HepG2 (cell line): Measurements from ENCODE around the gene IFI35. TPM values are rescaled to one million over a fixed set of nuclear protein-coding genes. Genes with fewer than 3 reads are reported as not detected.
A peak's percentile ranks its signal among the peaks of the same experiment; 100 is the strongest.

Source experiments
- ARID2 ChIP-seq: sonication (generic); formaldehyde crosslinking; IDR thresholded peaks from 2 replicates; pipeline ENCODE4 v1.8.1; 2022; ENCODE audit warnings: mild to moderate bottlenecking, missing genetic modification reagents, borderline replicate concordance
- ATM ChIP-seq: fragments of 450-650 bp; IDR thresholded peaks from 2 replicates; pipeline ENCODE4 v1.7.1; 2017; ENCODE audit warnings: mild to moderate bottlenecking, borderline replicate concordance
- CREB1 ChIP-seq, 2 experiments: fragments of 450-650 bp in 1 of 2; IDR thresholded peaks; 2 replicates each; pipeline ENCODE4 v1.6.1; 2016 to 2017; ENCODE audit warnings: control low read depth in 1 of 2, mild to moderate bottlenecking in 1 of 2, missing compliant biosample characterization in 1 of 2, missing genetic modification characterization in 1 of 2
- HOXA7 ChIP-seq: sonication (generic); formaldehyde crosslinking; IDR thresholded peaks from 2 replicates; pipeline ENCODE4 v1.8.1; 2022; ENCODE audit warnings: mild to moderate bottlenecking, missing genetic modification reagents, moderate library complexity
- IRF2 ChIP-seq: IDR thresholded peaks from 2 replicates; pipeline ENCODE4 v1.6.1; 2018; ENCODE audit warnings: missing genetic modification reagents, missing compliant biosample characterization
- JUNB ChIP-seq: sonication (generic); formaldehyde crosslinking; IDR thresholded peaks from 2 replicates; pipeline ENCODE4 v1.8.0; 2022; ENCODE audit warnings: missing genetic modification reagents, mild to moderate bottlenecking, borderline replicate concordance
- KDM5B ChIP-seq: sonication (generic); formaldehyde crosslinking; IDR thresholded peaks from 2 replicates; pipeline ENCODE4 v1.4.0; 2020; ENCODE audit warnings: missing genetic modification reagents, mild to moderate bottlenecking, borderline replicate concordance
- MED8 ChIP-seq: sonication (generic); formaldehyde crosslinking; IDR thresholded peaks from 2 replicates; pipeline ENCODE4 v1.8.1; 2023; ENCODE audit warnings: mild to moderate bottlenecking, missing genetic modification reagents; ENCODE audit not compliant: insufficient replicate concordance
- MIER2 ChIP-seq: IDR thresholded peaks from 2 replicates; pipeline ENCODE4 v1.6.1; 2016; ENCODE audit warnings: missing biosample characterization, missing genetic modification reagents
- NRL ChIP-seq: sonication (generic); formaldehyde crosslinking; IDR thresholded peaks from 2 replicates; pipeline ENCODE4 v1.5.0; 2020; ENCODE audit warnings: missing genetic modification reagents, mild to moderate bottlenecking, moderate library complexity, borderline replicate concordance
- PHF21A ChIP-seq: sonication (generic); formaldehyde crosslinking; IDR thresholded peaks from 2 replicates; pipeline ENCODE4 v1.5.0; 2020; ENCODE audit warnings: mild to moderate bottlenecking, missing genetic modification reagents
- PHF5A ChIP-seq: IDR thresholded peaks from one replicate; pipeline ENCODE4 v1.6.1; 2018; ENCODE audit warnings: low read depth, missing genetic modification reagents; ENCODE audit not compliant: unreplicated experiment
- RBAK ChIP-seq: sonication (generic); formaldehyde crosslinking; IDR thresholded peaks from 2 replicates; pipeline ENCODE4 v1.5.1; 2020; ENCODE audit warnings: mild to moderate bottlenecking, missing genetic modification reagents
- TAF1 ChIP-seq: sonication (generic); formaldehyde crosslinking; IDR thresholded peaks from 2 replicates; pipeline ENCODE4 v1.4.0; 2020; ENCODE audit warnings: missing genetic modification reagents
- ZBTB38 ChIP-seq: sonication (generic); formaldehyde crosslinking; IDR thresholded peaks from 2 replicates; pipeline ENCODE4 v1.5.1; 2020; ENCODE audit warnings: mild to moderate bottlenecking, missing genetic modification reagents
- ZFP1 ChIP-seq: IDR thresholded peaks from 2 replicates; pipeline ENCODE4 v1.6.1; 2016
- ZNF207 ChIP-seq: fragments of 450-650 bp; IDR thresholded peaks from 2 replicates; pipeline ENCODE4 v1.6.1; 2016; ENCODE audit warnings: antibody characterized with exemption, borderline replicate concordance
- ZNF383 ChIP-seq: sonication (generic); formaldehyde crosslinking; IDR thresholded peaks from 2 replicates; pipeline ENCODE4 v1.4.0; 2020; ENCODE audit warnings: missing genetic modification reagents, mild to moderate bottlenecking, borderline replicate concordance
- ZNF552 ChIP-seq: sonication (generic); formaldehyde crosslinking; IDR thresholded peaks from 2 replicates; pipeline ENCODE4 v1.9.0; 2022; ENCODE audit warnings: missing genetic modification reagents, mild to moderate bottlenecking, borderline replicate concordance
- ZNF644 ChIP-seq: IDR thresholded peaks from 2 replicates; pipeline ENCODE4 v1.6.1; 2016; ENCODE audit warnings: low read depth
- ZNF746 ChIP-seq: sonication (generic); formaldehyde crosslinking; IDR thresholded peaks from 2 replicates; pipeline ENCODE4 v1.8.0; 2022; ENCODE audit warnings: mild to moderate bottlenecking, missing genetic modification reagents
- ZNF772 ChIP-seq: sonication (generic); formaldehyde crosslinking; IDR thresholded peaks from 2 replicates; pipeline ENCODE4 v1.5.0; 2020; ENCODE audit warnings: mild to moderate bottlenecking, missing genetic modification reagents
- ZNF850 ChIP-seq: sonication (generic); formaldehyde crosslinking; conservative IDR thresholded peaks from 2 replicates; pipeline ENCODE4 v1.9.0; 2021; ENCODE audit warnings: mild to moderate bottlenecking, missing genetic modification reagents
- ZZZ3 ChIP-seq: sonication (generic); formaldehyde crosslinking; IDR thresholded peaks from 2 replicates; pipeline ENCODE4 v1.4.0; 2020; ENCODE audit warnings: missing genetic modification reagents, mild to moderate bottlenecking, borderline replicate concordance
- polyA plus RNA-seq, 8 experiments: library from polyadenylated mRNA; depleted of rRNA in 3 of 8; stranded (reverse) in 7 of 8; unstranded in 1 of 8; fragments of >200 nt; fragmentation: Illumina TruSeq in 4 of 8; extraction: Trizol in 4 of 8; gene quantifications; 2 replicates each; pipeline versions ENCODE4 v1.2.1 to v1.2.3, GENCODE V29; 2011 to 2016; ENCODE audit warnings: low read depth in 4 of 8, missing spikeins in 1 of 8, mixed read lengths in 1 of 8; ENCODE audit not compliant: insufficient read depth in 1 of 8
- total RNA-seq, 5 experiments: library from RNA; depleted of rRNA; stranded (reverse); fragments of >200 nt; fragmentation: Illumina TruSeq; extraction: Trizol; gene quantifications; 2 replicates each; pipeline ENCODE4 v1.2.3, GENCODE V29; 2016; ENCODE audit warnings: low read depth in 1 of 5
- TF ChIP-seq, protein P1 (sequence below): IDR thresholded peaks from 2 replicates; pipeline ENCODE4 v1.6.1; 2016; ENCODE audit warnings: low read depth
- TF ChIP-seq, protein P2 (sequence below): sonication (generic); formaldehyde crosslinking; IDR thresholded peaks from 2 replicates; pipeline ENCODE4 v1.4.0; 2020; ENCODE audit warnings: missing genetic modification reagents, mild to moderate bottlenecking, borderline replicate concordance
- TF ChIP-seq, protein P3 (sequence below): sonication (generic); formaldehyde crosslinking; IDR thresholded peaks from 2 replicates; pipeline ENCODE4 v1.5.0; 2020; ENCODE audit warnings: missing genetic modification reagents

IFI35 gene
- total and polyA plus RNA-seq, 2 of the 13 experiments (the other 11 are each of a cell fraction or from before 2014, with no cell fraction given) = 28.9 to 38.1 TPM

DNA sequence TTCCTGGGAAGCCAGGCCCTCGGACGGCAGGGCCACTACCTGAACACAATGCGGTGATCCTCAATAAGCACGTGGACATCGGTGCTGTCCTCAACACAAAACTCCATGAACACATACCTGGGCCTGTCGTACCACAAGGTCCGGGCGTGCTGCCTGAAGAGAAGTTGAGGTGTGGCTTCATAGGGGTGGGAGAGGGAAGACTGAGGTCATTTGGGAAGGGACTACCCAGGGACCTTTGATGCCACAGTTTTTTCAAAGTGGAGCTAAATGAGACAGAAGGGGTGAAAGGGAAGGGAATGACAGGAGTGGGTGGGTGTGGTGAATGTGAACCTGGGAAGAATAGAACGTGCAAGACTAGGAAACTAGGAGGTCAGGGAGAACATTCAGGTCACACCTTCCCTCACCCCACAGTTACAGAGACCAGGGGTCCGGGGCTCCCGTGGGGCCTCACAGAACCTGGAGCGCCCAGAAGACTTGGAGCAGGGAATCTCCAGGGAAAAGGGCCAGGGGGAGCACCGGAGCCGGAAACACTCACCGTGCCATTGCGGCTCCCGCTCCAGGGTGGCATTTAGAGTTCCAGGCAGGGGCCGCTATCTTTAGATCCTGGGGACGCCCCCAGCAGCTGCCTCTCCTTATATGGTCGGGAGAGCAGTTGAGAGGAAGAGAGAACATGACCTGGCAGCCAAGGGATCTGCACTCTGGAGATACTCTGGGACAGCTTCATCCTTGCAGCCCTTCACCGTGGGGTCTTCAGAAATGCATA lies 26.9 kb upstream of the IFI35 start, which contains the start of gene PTGES3L (continued):
- TF ChIP-seq ATM (no peak), ZNF383 (CRISPR knock-in tag) (no peak), MIER2 (no peak), ZNF746 (CRISPR knock-in tag) (0 out of 2 replicates have a peak, but pooled peaks have one; percentile 8), ZNF772 (no peak), ZNF644 (0 out of 2 replicates have a peak, but pooled peaks have one; percentile 5), HOXA7 (CRISPR knock-in tag) (no peak), ZZZ3 (CRISPR knock-in tag) (no peak), ZNF552 (CRISPR knock-in tag) (no peak), PHF5A (no peak), NRL (CRISPR knock-in tag) (peak; percentile 62), IRF2 (CRISPR knock-in tag) (no peak), JUNB (CRISPR knock-in tag) (no peak), PHF21A (CRISPR knock-in tag) (peak; percentile 39; the same call in 1 of the 2 replicates), RBAK (no peak), ZBTB38 (CRISPR knock-in tag) (peak; percentile 94), ARID2 (CRISPR knock-in tag) (no peak), MED8 (CRISPR knock-in tag) (no peak), TAF1 (CRISPR knock-in tag) (no peak), ZFP1 (CRISPR knock-in tag) (0 out of 2 replicates have a peak, but pooled peaks have one; percentile 2), ZNF207 (no peak), CREB1 (IDR thresholded peaks at IDR 0.05) (no peak), CREB1 (CRISPR knock-in tag; IDR thresholded peaks at IDR 0.05) (no peak), KDM5B (no peak), ZNF850 (CRISPR knock-in tag) (no peak)
- TF ChIP-seq, protein P1, sequence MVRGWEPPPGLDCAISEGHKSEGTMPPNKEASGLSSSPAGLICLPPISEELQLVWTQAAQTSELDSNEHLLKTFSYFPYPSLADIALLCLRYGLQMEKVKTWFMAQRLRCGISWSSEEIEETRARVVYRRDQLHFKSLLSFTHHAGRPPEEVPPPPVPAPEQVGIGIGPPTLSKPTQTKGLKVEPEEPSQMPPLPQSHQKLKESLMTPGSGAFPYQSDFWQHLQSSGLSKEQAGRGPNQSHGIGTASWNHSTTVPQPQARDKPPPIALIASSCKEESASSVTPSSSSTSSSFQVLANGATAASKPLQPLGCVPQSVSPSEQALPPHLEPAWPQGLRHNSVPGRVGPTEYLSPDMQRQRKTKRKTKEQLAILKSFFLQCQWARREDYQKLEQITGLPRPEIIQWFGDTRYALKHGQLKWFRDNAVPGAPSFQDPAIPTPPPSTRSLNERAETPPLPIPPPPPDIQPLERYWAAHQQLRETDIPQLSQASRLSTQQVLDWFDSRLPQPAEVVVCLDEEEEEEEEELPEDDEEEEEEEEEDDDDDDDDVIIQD = no peak
- TF ChIP-seq, protein P2, sequence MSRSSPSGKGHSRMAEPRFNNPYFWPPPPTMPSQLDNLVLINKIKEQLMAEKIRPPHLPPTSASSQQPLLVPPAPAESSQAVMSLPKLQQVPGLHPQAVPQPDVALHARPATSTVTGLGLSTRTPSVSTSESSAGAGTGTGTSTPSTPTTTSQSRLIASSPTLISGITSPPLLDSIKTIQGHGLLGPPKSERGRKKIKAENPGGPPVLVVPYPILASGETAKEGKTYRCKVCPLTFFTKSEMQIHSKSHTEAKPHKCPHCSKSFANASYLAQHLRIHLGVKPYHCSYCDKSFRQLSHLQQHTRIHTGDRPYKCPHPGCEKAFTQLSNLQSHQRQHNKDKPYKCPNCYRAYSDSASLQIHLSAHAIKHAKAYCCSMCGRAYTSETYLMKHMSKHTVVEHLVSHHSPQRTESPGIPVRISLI = no peak
- TF ChIP-seq, protein P3, sequence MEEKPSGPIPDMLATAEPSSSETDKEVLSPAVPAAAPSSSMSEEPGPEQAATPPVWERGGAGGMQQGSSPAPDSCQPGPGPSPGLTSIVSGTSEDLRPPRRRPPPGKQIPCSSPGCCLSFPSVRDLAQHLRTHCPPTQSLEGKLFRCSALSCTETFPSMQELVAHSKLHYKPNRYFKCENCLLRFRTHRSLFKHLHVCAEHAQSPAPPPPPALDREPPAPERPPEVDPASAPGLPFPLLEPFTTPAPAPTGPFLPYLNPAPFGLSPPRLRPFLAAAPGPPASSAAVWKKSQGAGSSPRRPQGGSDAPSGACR = no peak; the same call in 1 of the 2 replicates
